IMR-90 (cell line): ENCODE results near the gene FAM133A.

Source experiments
- CHD1 ChIP-seq: IDR thresholded peaks from 2 replicates; pipeline ENCODE4 v1.6.1; 2012; ENCODE audit warnings: low read depth, low read length, improper control_type of control experiment
- FOS ChIP-seq: fragments of 150-350 bp; IDR thresholded peaks from 2 replicates; pipeline ENCODE4 v1.6.1; 2016; ENCODE audit warnings: low read depth, low read length
- TF ChIP-seq, protein P1 (sequence below): conservative IDR thresholded peaks from 2 replicates; pipeline ENCODE4 v1.5.1; 2012; ENCODE audit warnings: mild to moderate bottlenecking, low read depth, low read length, improper control_type of control experiment

DNA sequence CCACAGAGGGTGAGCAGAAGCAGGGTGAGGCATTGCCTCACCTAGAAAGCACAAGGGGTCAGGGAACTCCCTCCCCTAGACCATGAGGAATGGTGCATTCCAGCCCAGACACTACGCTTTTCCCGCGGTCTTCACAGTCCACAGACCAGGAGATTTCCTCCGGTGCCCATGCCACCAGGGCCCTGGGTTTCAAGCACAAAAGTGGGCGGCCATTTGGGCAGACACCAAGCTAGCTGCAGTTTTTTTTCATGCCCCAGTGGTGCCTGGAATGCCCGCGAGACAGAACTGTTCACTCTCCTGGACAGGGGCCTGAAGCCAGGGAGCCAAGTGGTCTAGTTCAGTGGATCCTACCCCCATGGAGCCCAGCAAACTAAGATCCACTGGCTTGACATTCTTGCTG lies 13.4 kb upstream of the FAM133A start:
- TF ChIP-seq, protein P1, sequence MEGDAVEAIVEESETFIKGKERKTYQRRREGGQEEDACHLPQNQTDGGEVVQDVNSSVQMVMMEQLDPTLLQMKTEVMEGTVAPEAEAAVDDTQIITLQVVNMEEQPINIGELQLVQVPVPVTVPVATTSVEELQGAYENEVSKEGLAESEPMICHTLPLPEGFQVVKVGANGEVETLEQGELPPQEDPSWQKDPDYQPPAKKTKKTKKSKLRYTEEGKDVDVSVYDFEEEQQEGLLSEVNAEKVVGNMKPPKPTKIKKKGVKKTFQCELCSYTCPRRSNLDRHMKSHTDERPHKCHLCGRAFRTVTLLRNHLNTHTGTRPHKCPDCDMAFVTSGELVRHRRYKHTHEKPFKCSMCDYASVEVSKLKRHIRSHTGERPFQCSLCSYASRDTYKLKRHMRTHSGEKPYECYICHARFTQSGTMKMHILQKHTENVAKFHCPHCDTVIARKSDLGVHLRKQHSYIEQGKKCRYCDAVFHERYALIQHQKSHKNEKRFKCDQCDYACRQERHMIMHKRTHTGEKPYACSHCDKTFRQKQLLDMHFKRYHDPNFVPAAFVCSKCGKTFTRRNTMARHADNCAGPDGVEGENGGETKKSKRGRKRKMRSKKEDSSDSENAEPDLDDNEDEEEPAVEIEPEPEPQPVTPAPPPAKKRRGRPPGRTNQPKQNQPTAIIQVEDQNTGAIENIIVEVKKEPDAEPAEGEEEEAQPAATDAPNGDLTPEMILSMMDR: no peak
- TF ChIP-seq CHD1 (no peak), FOS (no peak)
